Gastroesophageal sphincter (tissue), 4 donors: ENCODE measurements around the gene DZIP3. TPM values are rescaled to one million over a fixed set of nuclear protein-coding genes. Genes with fewer than 3 reads are reported as not detected.

Experiments used
- ATAC-seq: fragments of 150-250 bp; one replicate; pipeline ENCODE4 v1.9.1; 2016; ENCODE audit warnings: mild to moderate bottlenecking, moderate library complexity
- H3K27ac ChIP-seq, 4 donors: fragments of 200-600 bp; sonication (generic) in 3 of 4; 1 replicate in 3 of 4; 2 replicates in 1 of 4; pipeline ENCODE4 v1.5.1; 2016 to 2019
- H3K27me3 ChIP-seq: fragments of 200-600 bp; sonication (generic); one replicate; pipeline ENCODE4 v1.5.1; 2019
- H3K36me3 ChIP-seq, 2 donors: fragments of 200-600 bp; sonication (generic); one replicate each; pipeline ENCODE4 v1.5.1; 2019; ENCODE audit warnings: control low read depth in 1 of 2
- H3K4me1 ChIP-seq, 3 donors: fragments of 200-600 bp; sonication (generic); 1 replicate in 2 of 3; 2 replicates in 1 of 3; pipeline ENCODE4 v1.5.1; 2016 to 2019; ENCODE audit warnings: control low read depth in 2 of 3
- H3K4me3 ChIP-seq, 2 donors: fragments of 200-600 bp; sonication (generic); one replicate each; pipeline ENCODE4 v1.5.1; 2019; ENCODE audit warnings: mild to moderate bottlenecking in 1 of 2, moderate library complexity in 1 of 2
- H3K9me3 ChIP-seq, 3 donors: fragments of 200-600 bp; sonication (generic); one replicate each; pipeline ENCODE4 v1.5.1; 2017 to 2019; ENCODE audit warnings: control low read depth in 2 of 3
- EP300 ChIP-seq: sonication (generic); formaldehyde crosslinking; IDR thresholded peaks from one replicate; pipeline ENCODE4 v1.6.1; 2017; ENCODE audit warnings: antibody characterized with exemption, mild to moderate bottlenecking
- POLR2A ChIP-seq, 2 donors: fragments of 450-650 bp; IDR thresholded peaks; one replicate each; pipeline ENCODE4 v1.6.1; 2017; ENCODE audit warnings: antibody characterized with exemption in 2 of 2, mild to moderate bottlenecking in 2 of 2, moderate library complexity in 1 of 2
- POLR2AphosphoS5 ChIP-seq: sonication (generic); formaldehyde crosslinking; IDR thresholded peaks from one replicate; pipeline ENCODE4 v1.6.1; 2017; ENCODE audit warnings: antibody characterized with exemption
- WGBS, 2 donors: methylation state at CpG; one replicate each; pipeline ENCODE4 v1.1.5; 2018; ENCODE audit warnings: low coverage in 1 of 2; 5-methylcytosine and 5-hydroxymethylcytosine counted together
- total RNA-seq, 4 donors: library from RNA; depleted of rRNA; stranded (reverse); fragments of >200 nt; gene quantifications; one replicate each; pipeline ENCODE4 v1.1.0, GENCODE V29; 2016
- TF ChIP-seq, protein P1 (sequence below), 4 experiments: fragments of 200-600 bp in 2 of 4; fragments of 450-650 bp in 2 of 4; sonication (generic) in 1 of 4; IDR thresholded peaks; one replicate each; pipeline ENCODE4 v1.5.1; 2017 to 2019; ENCODE audit warnings: antibody characterized with exemption in 4 of 4, mild to moderate bottlenecking in 2 of 4, moderate library complexity in 2 of 4

DZIP3 gene
- total RNA-seq, 4 donors from 2014 or later = 8.3 to 20.5 (median 10.0) TPM

GRCh38 chr3:108661699-108662098 is 72.2 kb downstream of the DZIP3 start:
- no peak overlapping the region for H3K4me3 ChIP-seq
- H3K4me1 ChIP-seq = peaks cover 0 to 10% (median 0%) of the 10 kb centered on the region in 3 donors
- TF ChIP-seq POLR2AphosphoS5 = no peak
- TF ChIP-seq EP300 = no peak
- TF ChIP-seq, protein P1, sequence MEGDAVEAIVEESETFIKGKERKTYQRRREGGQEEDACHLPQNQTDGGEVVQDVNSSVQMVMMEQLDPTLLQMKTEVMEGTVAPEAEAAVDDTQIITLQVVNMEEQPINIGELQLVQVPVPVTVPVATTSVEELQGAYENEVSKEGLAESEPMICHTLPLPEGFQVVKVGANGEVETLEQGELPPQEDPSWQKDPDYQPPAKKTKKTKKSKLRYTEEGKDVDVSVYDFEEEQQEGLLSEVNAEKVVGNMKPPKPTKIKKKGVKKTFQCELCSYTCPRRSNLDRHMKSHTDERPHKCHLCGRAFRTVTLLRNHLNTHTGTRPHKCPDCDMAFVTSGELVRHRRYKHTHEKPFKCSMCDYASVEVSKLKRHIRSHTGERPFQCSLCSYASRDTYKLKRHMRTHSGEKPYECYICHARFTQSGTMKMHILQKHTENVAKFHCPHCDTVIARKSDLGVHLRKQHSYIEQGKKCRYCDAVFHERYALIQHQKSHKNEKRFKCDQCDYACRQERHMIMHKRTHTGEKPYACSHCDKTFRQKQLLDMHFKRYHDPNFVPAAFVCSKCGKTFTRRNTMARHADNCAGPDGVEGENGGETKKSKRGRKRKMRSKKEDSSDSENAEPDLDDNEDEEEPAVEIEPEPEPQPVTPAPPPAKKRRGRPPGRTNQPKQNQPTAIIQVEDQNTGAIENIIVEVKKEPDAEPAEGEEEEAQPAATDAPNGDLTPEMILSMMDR (IDR thresholded peaks at IDR 0.05) = no peak
- TF ChIP-seq POLR2A (IDR thresholded peaks at IDR 0.05) = no peak
- 23 to 27% methylated on average over 2 of the region's 2 CpGs for WGBS, 2 donors
- H3K27ac ChIP-seq = no peak overlapping the region
- H3K27me3 ChIP-seq = no peaks in the 10 kb centered on the region
- no peaks in the 10 kb centered on the region for H3K9me3 ChIP-seq
- ATAC-seq = no peak
- peaks cover 0 to 14% of the 10 kb centered on the region in 2 donors for H3K36me3 ChIP-seq

DNA sequence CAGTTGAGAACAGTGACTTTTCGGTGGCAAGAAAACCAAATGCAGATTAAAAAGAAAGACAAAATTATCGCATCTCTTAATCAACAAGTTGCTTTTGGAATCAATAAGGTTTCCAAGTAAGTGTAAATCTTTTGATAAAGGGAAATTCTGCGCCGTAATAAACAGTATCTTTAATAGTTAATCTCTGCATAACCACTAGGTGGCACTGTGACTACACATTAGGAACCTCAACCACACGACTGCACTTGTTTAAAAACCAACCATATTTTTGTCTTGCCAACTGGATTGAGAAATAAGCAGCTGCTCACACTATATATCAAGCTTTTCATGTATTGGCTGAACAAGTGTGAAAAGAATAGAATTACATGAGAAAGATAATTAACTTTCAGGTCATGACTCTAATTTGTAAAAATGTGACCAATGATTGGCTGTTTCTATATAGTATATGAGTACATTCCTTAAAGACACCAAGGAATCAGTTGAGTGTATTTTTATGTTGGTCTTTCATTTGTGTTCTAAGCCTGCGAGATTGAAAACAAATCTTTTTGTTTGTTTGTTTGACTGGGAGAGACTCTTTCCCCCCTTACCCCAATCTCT is 72.7 kb downstream of the DZIP3 start:
- H3K27ac ChIP-seq = no peak overlapping the region
- no peak for TF ChIP-seq EP300
- TF ChIP-seq, protein P1 (IDR thresholded peaks at IDR 0.05) = peak; percentile 71 to 76 (median 74)
- H3K27me3 ChIP-seq = no peaks in the 10 kb centered on the region
- 16 to 24% methylated on average over 6 of the region's 6 CpGs for WGBS, 2 donors
- H3K9me3 ChIP-seq = no peaks in the 10 kb centered on the region
- no peak overlapping the region for H3K4me3 ChIP-seq
- peaks cover 0 to 14% of the 10 kb centered on the region in 2 donors for H3K36me3 ChIP-seq
- peaks cover 0 to 10% (median 0%) of the 10 kb centered on the region in 3 donors for H3K4me1 ChIP-seq
- peak; percentile 75 for ATAC-seq

DNA sequence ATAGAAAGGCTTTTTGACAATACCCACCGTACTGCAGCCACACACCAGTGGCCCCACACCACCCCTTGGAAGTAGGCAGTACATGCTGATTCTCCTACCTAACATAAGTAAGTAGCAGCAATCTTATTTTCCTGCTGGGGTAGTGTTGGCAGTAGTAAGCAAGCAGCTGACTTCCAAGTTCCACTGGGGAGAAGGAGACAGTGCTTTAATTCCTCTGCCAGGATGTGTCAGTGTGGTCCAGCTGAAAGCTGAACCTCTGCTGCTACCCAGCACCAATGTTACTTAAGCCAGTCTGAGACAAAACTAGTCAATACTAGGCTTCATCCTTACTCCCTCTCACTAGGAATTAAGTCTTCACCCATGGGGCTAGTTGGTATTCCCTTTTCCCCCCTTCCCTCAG is 74.7 kb downstream of the DZIP3 start:
- 83% methylated on average over 1 of the region's 1 CpG; no CpG with 5 or more reads in 1 of the 2 donors for WGBS, 2 donors
- TF ChIP-seq EP300 (no peak), POLR2AphosphoS5 (no peak), POLR2A (IDR thresholded peaks at IDR 0.05) (no peak)
- TF ChIP-seq, protein P1 (IDR thresholded peaks at IDR 0.05) = no peak

GRCh38 chr3:108667312-108667711 is 77.8 kb downstream of the DZIP3 start:
- TF ChIP-seq POLR2AphosphoS5 = no peak
- TF ChIP-seq POLR2A (IDR thresholded peaks at IDR 0.05) = no peak
- TF ChIP-seq, protein P1 (IDR thresholded peaks at IDR 0.05) = no peak
- TF ChIP-seq EP300 = no peak
- ATAC-seq = no peak
- Histone ChIP-seq H3K36me3 (peaks cover 0 to 35% of the 10 kb centered on the region in 2 donors), H3K4me3 (no peak overlapping the region), H3K27me3 (no peaks in the 10 kb centered on the region), H3K9me3 (no peaks in the 10 kb centered on the region), H3K4me1 (peaks cover 0 to 3% (median 0%) of the 10 kb centered on the region in 3 donors), H3K27ac (no peak overlapping the region)
- 0% methylated on average over 1 of the region's 1 CpG for WGBS, 2 donors

More for the DNA sequence above, 74.7 kb downstream of the DZIP3 start:
- Histone ChIP-seq H3K4me1 (peaks cover 0 to 10% (median 0%) of the 10 kb centered on the region in 3 donors), H3K36me3 (peaks cover 0 to 14% of the 10 kb centered on the region in 2 donors), H3K27me3 (no peaks in the 10 kb centered on the region), H3K4me3 (no peak overlapping the region), H3K9me3 (no peaks in the 10 kb centered on the region), H3K27ac (no peak overlapping the region)
- ATAC-seq = no peak

- H3K4me1 ChIP-seq = no peaks in the 10 kb centered on the region
- TF ChIP-seq POLR2AphosphoS5 = no peak
- TF ChIP-seq, protein P1 (IDR thresholded peaks at IDR 0.05) = no peak
- no peak for TF ChIP-seq POLR2A (IDR thresholded peaks at IDR 0.05)
- no peak for TF ChIP-seq EP300
- no peaks in the 10 kb centered on the region for H3K9me3 ChIP-seq
- no peak overlapping the region for H3K27ac ChIP-seq
- no peaks in the 10 kb centered on the region for H3K27me3 ChIP-seq
- no peak overlapping the region for H3K4me3 ChIP-seq
- ATAC-seq = no peak
- peaks cover 0 to 37% of the 10 kb centered on the region in 2 donors for H3K36me3 ChIP-seq
Measured at GRCh38 chr3:108669208-108669607, 79.7 kb downstream of the DZIP3 start.
